Tibial nerve (tissue), 4 donors: Measurements from ENCODE around the gene ASXL1.

Source experiments
- EP300 ChIP-seq, 2 donors: sonication (generic); formaldehyde crosslinking; IDR thresholded peaks; one replicate each; pipeline ENCODE4 v1.6.1; 2017; ENCODE audit warnings: antibody characterized with exemption in 2 of 2, mild to moderate bottlenecking in 1 of 2
- POLR2A ChIP-seq, 2 donors: fragments of 450-650 bp; IDR thresholded peaks; one replicate each; pipeline ENCODE4 v1.6.1; 2017; ENCODE audit warnings: antibody characterized with exemption in 2 of 2, mild to moderate bottlenecking in 2 of 2, moderate library complexity in 2 of 2
- TF ChIP-seq, protein P1 (sequence below), 5 experiments: fragments of 200-600 bp in 3 of 5; fragments of 450-650 bp in 2 of 5; sonication (generic) in 3 of 5; IDR thresholded peaks; one replicate each; pipeline ENCODE4 v1.5.1; 2016 to 2019; ENCODE audit warnings: antibody characterized with exemption in 5 of 5, mild to moderate bottlenecking in 3 of 5, moderate library complexity in 2 of 5

DNA sequence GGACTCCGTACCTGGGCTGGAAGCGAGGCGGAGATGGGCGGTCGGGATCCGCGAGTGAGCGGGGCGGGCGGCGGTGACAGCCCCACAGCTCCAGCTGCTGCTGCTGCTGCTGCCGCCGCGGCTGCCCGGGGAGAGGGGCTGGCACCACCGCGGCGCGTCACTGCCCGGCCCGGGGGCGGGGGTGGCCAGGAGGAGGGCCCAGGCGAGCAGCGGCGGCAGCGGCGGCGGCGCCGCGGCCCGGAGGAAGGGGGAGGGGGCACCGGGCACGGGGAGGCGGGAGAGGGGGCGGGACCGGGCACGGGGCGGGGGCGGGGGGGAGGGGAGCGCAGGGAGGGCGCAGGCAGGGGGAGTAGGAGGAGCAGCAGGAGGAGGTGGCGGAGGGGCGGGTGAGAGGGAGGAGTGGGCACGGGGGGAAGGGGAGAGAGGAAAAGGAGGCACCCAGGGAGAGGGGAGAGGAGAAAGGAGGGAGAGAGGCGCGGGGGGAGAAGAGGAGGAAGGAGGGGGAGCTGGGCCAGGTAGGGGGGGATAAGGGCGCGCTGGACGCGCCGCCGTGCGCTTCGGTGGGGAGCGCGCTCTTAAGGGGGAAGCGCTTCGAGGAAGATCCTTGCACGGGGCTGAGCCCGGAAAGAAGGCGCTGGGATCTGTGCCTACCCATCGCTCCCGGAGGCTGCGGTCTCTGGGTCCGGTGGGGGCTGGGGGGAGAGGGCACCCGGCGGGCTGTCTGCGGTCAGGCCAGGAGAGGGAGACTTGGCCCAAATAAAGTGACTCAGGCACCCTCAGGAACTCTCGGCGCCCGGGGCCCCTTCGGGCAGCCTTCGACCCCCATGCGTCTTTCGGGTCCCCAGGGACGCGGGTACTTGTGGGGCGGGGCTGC lies 125.5 kb downstream of the ASXL1 start:
- peak in 1 of 2 donors; percentile 42 for TF ChIP-seq POLR2A (IDR thresholded peaks at IDR 0.05)
- TF ChIP-seq, protein P1, sequence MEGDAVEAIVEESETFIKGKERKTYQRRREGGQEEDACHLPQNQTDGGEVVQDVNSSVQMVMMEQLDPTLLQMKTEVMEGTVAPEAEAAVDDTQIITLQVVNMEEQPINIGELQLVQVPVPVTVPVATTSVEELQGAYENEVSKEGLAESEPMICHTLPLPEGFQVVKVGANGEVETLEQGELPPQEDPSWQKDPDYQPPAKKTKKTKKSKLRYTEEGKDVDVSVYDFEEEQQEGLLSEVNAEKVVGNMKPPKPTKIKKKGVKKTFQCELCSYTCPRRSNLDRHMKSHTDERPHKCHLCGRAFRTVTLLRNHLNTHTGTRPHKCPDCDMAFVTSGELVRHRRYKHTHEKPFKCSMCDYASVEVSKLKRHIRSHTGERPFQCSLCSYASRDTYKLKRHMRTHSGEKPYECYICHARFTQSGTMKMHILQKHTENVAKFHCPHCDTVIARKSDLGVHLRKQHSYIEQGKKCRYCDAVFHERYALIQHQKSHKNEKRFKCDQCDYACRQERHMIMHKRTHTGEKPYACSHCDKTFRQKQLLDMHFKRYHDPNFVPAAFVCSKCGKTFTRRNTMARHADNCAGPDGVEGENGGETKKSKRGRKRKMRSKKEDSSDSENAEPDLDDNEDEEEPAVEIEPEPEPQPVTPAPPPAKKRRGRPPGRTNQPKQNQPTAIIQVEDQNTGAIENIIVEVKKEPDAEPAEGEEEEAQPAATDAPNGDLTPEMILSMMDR (IDR thresholded peaks at IDR 0.05), result no peak
- peak in 1 of 2 donors; percentile 10 for TF ChIP-seq EP300 (IDR thresholded peaks at IDR 0.05)
